GM23248 (cell line): ENCODE results near the gene WDR76.

Experiments
- EZH2 ChIP-seq: fragments of 200-600 bp; sonication (generic); IDR thresholded peaks from 2 replicates; pipeline ENCODE4 v1.6.1; 2018; ENCODE audit warnings: antibody characterized with exemption, mild to moderate bottlenecking; ENCODE audit not compliant: insufficient read depth, poor library complexity, severe bottlenecking
- EZH2phosphoT487 ChIP-seq: fragments of 200-600 bp; sonication (generic); IDR thresholded peaks from 2 replicates; pipeline ENCODE4 v1.6.1; 2018; ENCODE audit warnings: antibody characterized with exemption, moderate library complexity, mild to moderate bottlenecking, low read depth; ENCODE audit not compliant: insufficient read depth

DNA sequence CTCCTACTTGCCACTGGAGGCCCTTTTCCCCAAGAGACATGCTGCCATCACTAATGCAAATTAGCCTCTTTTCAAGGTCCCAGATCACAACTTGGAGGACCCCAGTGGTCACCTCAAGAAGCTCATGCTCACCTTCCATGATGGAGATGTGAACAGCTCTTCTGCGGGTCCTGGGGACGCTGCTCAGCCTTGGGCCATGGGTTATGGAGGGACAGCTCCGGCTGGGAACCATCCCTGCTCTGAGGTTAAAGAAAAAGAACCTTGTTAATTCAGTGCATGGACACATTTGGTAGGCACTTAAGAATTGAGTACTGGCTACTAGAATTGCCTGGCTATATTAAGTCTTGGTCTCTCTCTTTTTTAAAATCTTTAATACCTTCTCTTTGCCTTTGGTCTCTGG lies 56.8 kb downstream of the WDR76 start:
- no peak for TF ChIP-seq EZH2phosphoT487
- TF ChIP-seq EZH2 = no peak
